ENCODE results near the gene CFAP68. TPM values are rescaled to one million over a fixed set of nuclear protein-coding genes. Genes with fewer than 3 reads are reported as not detected.

Gene CFAP68
- total and polyA plus RNA-seq, 9 of the 15 experiments (the other 6 are each of a cell fraction or from before 2014, with no cell fraction given) = 22.8 to 72.3 (median 52.5) TPM

DNA sequence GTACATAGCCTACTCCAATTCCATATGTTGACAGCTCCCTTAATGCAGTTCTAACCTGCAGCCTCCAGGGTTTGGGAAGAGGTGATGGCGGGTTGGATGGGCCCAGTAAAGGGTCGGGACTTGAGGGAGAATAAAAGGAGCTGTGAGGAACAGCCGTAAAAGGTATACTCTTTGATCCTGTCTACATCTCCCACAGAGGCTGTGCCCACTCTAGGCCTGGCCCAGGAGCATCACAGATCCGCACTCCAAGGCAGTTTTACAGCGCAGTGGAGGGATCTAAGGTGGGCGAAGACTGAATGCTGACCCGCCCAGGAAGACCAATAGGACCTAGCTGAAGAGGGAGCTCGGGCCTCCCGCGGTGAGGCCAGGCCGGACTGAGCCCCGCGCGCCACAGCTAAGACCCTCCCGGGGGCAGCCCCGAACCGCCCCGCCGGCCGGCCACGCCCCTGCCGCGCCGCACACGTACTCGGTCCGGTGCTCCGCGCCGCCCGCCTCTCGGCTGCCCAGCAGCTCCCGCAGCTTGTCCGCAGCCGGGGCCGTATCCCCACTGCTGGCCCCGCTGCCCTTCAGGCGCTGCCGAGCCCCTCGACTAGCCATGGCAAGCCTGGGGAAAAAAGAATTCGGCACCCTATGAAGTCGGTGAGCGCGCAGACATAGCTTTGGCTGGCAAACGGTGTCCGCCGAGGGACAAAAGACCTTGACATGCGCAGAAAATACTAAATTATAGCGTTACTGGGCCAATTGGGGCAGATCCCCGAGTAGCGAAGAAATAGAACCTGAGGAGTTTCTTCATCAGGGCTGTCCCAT is 8.3 kb upstream of the CFAP68 start, which contains the start of gene ALG9 (continued):
- TF ChIP-seq, protein P1, sequence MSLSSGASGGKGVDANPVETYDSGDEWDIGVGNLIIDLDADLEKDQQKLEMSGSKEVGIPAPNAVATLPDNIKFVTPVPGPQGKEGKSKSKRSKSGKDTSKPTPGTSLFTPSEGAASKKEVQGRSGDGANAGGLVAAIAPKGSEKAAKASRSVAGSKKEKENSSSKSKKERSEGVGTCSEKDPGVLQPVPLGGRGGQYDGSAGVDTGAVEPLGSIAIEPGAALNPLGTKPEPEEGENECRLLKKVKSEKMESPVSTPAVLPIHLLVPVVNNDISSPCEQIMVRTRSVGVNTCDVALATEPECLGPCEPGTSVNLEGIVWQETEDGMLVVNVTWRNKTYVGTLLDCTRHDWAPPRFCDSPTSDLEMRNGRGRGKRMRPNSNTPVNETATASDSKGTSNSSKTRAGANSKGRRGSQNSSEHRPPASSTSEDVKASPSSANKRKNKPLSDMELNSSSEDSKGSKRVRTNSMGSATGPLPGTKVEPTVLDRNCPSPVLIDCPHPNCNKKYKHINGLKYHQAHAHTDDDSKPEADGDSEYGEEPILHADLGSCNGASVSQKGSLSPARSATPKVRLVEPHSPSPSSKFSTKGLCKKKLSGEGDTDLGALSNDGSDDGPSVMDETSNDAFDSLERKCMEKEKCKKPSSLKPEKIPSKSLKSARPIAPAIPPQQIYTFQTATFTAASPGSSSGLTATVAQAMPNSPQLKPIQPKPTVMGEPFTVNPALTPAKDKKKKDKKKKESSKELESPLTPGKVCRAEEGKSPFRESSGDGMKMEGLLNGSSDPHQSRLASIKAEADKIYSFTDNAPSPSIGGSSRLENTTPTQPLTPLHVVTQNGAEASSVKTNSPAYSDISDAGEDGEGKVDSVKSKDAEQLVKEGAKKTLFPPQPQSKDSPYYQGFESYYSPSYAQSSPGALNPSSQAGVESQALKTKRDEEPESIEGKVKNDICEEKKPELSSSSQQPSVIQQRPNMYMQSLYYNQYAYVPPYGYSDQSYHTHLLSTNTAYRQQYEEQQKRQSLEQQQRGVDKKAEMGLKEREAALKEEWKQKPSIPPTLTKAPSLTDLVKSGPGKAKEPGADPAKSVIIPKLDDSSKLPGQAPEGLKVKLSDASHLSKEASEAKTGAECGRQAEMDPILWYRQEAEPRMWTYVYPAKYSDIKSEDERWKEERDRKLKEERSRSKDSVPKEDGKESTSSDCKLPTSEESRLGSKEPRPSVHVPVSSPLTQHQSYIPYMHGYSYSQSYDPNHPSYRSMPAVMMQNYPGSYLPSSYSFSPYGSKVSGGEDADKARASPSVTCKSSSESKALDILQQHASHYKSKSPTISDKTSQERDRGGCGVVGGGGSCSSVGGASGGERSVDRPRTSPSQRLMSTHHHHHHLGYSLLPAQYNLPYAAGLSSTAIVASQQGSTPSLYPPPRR (CRISPR knock-in tag; IDR thresholded peaks at IDR 0.05; ENCODE audit: borderline replicate concordance) = no peak
- TF ChIP-seq CEBPG (CRISPR knock-in tag; IDR thresholded peaks at IDR 0.05) (no peak), CEBPG (tag; conservative IDR thresholded peaks at IDR 0.05 in 1 of 2, IDR thresholded peaks at IDR 0.05 in 1 of 2) (no peak), ZNF717 (CRISPR knock-in tag; IDR thresholded peaks at IDR 0.05) (no peak), KAT8 (IDR thresholded peaks at IDR 0.05; ENCODE audit: low read depth) (no peak), MCM2 (IDR thresholded peaks at IDR 0.05; ENCODE audit: low read depth) (no peak), POU5F1 (IDR thresholded peaks at IDR 0.05; ENCODE audit: borderline replicate concordance, low read depth, low read length, partially characterized antibody) (peak; percentile 79), ZNF766 (CRISPR knock-in tag; conservative IDR thresholded peaks at IDR 0.05) (0 out of 2 replicates have a peak, but pooled peaks have one; percentile 25), RBM15 (IDR thresholded peaks at IDR 0.05; ENCODE audit: insufficient read depth, low read length) (no peak), MTA3 (IDR thresholded peaks at IDR 0.05; ENCODE audit: borderline replicate concordance) (peak; percentile 99), ZNF253 (CRISPR knock-in tag; conservative IDR thresholded peaks at IDR 0.05) (no peak), ARHGAP35 (IDR thresholded peaks at IDR 0.05; ENCODE audit: partially characterized antibody) (no peak)
- TF ChIP-seq, protein P2, sequence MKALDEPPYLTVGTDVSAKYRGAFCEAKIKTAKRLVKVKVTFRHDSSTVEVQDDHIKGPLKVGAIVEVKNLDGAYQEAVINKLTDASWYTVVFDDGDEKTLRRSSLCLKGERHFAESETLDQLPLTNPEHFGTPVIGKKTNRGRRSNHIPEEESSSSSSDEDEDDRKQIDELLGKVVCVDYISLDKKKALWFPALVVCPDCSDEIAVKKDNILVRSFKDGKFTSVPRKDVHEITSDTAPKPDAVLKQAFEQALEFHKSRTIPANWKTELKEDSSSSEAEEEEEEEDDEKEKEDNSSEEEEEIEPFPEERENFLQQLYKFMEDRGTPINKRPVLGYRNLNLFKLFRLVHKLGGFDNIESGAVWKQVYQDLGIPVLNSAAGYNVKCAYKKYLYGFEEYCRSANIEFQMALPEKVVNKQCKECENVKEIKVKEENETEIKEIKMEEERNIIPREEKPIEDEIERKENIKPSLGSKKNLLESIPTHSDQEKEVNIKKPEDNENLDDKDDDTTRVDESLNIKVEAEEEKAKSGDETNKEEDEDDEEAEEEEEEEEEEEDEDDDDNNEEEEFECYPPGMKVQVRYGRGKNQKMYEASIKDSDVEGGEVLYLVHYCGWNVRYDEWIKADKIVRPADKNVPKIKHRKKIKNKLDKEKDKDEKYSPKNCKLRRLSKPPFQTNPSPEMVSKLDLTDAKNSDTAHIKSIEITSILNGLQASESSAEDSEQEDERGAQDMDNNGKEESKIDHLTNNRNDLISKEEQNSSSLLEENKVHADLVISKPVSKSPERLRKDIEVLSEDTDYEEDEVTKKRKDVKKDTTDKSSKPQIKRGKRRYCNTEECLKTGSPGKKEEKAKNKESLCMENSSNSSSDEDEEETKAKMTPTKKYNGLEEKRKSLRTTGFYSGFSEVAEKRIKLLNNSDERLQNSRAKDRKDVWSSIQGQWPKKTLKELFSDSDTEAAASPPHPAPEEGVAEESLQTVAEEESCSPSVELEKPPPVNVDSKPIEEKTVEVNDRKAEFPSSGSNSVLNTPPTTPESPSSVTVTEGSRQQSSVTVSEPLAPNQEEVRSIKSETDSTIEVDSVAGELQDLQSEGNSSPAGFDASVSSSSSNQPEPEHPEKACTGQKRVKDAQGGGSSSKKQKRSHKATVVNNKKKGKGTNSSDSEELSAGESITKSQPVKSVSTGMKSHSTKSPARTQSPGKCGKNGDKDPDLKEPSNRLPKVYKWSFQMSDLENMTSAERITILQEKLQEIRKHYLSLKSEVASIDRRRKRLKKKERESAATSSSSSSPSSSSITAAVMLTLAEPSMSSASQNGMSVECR (CRISPR knock-in tag; IDR thresholded peaks at IDR 0.05) = peak; percentile 86
- TF ChIP-seq, protein P3, sequence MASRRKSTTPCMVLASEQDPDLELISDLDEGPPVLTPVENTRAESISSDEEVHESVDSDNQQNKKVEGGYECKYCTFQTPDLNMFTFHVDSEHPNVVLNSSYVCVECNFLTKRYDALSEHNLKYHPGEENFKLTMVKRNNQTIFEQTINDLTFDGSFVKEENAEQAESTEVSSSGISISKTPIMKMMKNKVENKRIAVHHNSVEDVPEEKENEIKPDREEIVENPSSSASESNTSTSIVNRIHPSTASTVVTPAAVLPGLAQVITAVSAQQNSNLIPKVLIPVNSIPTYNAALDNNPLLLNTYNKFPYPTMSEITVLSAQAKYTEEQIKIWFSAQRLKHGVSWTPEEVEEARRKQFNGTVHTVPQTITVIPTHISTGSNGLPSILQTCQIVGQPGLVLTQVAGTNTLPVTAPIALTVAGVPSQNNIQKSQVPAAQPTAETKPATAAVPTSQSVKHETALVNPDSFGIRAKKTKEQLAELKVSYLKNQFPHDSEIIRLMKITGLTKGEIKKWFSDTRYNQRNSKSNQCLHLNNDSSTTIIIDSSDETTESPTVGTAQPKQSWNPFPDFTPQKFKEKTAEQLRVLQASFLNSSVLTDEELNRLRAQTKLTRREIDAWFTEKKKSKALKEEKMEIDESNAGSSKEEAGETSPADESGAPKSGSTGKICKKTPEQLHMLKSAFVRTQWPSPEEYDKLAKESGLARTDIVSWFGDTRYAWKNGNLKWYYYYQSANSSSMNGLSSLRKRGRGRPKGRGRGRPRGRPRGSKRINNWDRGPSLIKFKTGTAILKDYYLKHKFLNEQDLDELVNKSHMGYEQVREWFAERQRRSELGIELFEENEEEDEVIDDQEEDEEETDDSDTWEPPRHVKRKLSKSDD (conservative IDR thresholded peaks at IDR 0.05; ENCODE audit: low read length) = no peak
